Ishikawa (cell line): Measurements from ENCODE around the gene BAZ1B.

Experiments
- CEBPB ChIP-seq: IDR thresholded peaks from 2 replicates; pipeline ENCODE4 v1.6.1; 2012
- EP300 ChIP-seq: IDR thresholded peaks from 2 replicates; pipeline ENCODE4 v1.6.1; 2012; ENCODE audit warnings: borderline replicate concordance
- MAX ChIP-seq: IDR thresholded peaks from 2 replicates; pipeline ENCODE4 v1.6.1; 2012
- NFIC ChIP-seq: IDR thresholded peaks from 2 replicates; pipeline ENCODE4 v1.6.1; 2012
- TAF1 ChIP-seq: IDR thresholded peaks from 2 replicates; pipeline ENCODE4 v1.6.1; 2012; ENCODE audit warnings: low read depth, mild to moderate bottlenecking
- TCF12 ChIP-seq: IDR thresholded peaks from 2 replicates; pipeline ENCODE4 v1.6.1; 2012; ENCODE audit warnings: low read depth
- YY1 ChIP-seq: IDR thresholded peaks from 2 replicates; pipeline ENCODE4 v1.6.1; 2012; ENCODE audit warnings: low read depth

GRCh38 chr7:73438547-73439409, 83.3 kb downstream of the BAZ1B start:
- TF ChIP-seq YY1: no peak
- no peak for TF ChIP-seq MAX
- TF ChIP-seq TAF1: no peak
- TF ChIP-seq NFIC: no peak
- TF ChIP-seq EP300: no peak
- TF ChIP-seq CEBPB: no peak
- no peak for TF ChIP-seq TCF12
